Fibroblast of lung (primary cell): Measurements from ENCODE around the gene NXN. TPM values are rescaled to one million over a fixed set of nuclear protein-coding genes. Genes with fewer than 3 reads are reported as not detected.

Source experiments
- DNase-seq, 2 donors: peaks; one replicate each; pipeline versions ENCODE4 v3.0.0 to v3.0.0-alpha.2; 2010; ENCODE audit warnings: low read depth in 2 of 2
- H2AFZ ChIP-seq: 2 replicates; pipeline ENCODE4 v1.5.1; 2012; ENCODE audit warnings: low read length, control low read depth, inconsistent platforms
- H3K27ac ChIP-seq: 2 replicates; pipeline ENCODE4 v1.5.1; 2011; ENCODE audit warnings: low read length, control low read depth; ENCODE audit not compliant: insufficient read depth
- H3K27me3 ChIP-seq: 2 replicates; pipeline ENCODE4 v1.5.1; 2011; ENCODE audit warnings: mild to moderate bottlenecking, low read length; ENCODE audit not compliant: control insufficient read depth, insufficient read depth
- H3K36me3 ChIP-seq: 2 replicates; pipeline ENCODE4 v1.5.1; 2011; ENCODE audit warnings: low read length; ENCODE audit not compliant: control insufficient read depth, insufficient read depth
- H3K4me1 ChIP-seq: 2 replicates; pipeline ENCODE4 v1.5.1; 2011; ENCODE audit warnings: low read length; ENCODE audit not compliant: control insufficient read depth, insufficient read depth; ENCODE audit errors: extremely low read depth
- H3K4me2 ChIP-seq: 2 replicates; pipeline ENCODE4 v1.5.1; 2011; ENCODE audit warnings: low read length, control low read depth; ENCODE audit not compliant: insufficient read depth; ENCODE audit errors: extremely low read depth
- H3K4me3 ChIP-seq, 4 experiments: fragments of 200-600 bp in 1 of 4; sonication (generic) in 1 of 4; replicated peaks in 1 of 4; 2 replicates each; pipeline ENCODE4 v1.5.1; 2011 to 2016; ENCODE audit warnings: low read length in 4 of 4, low read depth in 3 of 4, mild to moderate bottlenecking in 3 of 4, control low read depth in 2 of 4, inconsistent platforms in 1 of 4, mixed read lengths in 1 of 4; ENCODE audit not compliant: insufficient read depth in 1 of 4; ENCODE audit errors: control extremely low read depth in 1 of 4
- H3K79me2 ChIP-seq: 2 replicates; pipeline ENCODE4 v1.5.1; 2012; ENCODE audit warnings: mild to moderate bottlenecking, low read length, inconsistent platforms; ENCODE audit not compliant: control insufficient read depth, insufficient read depth
- H3K9ac ChIP-seq: 2 replicates; pipeline ENCODE4 v1.5.1; 2011; ENCODE audit warnings: mild to moderate bottlenecking, low read length, control low read depth; ENCODE audit not compliant: insufficient read depth
- H3K9me3 ChIP-seq: 2 replicates; pipeline ENCODE4 v1.5.1; 2012; ENCODE audit warnings: low read depth, low read length; ENCODE audit not compliant: control insufficient read depth, insufficient read depth
- H4K20me1 ChIP-seq: 2 replicates; pipeline ENCODE4 v1.5.1; 2011; ENCODE audit warnings: low read length; ENCODE audit not compliant: control insufficient read depth, insufficient read depth; ENCODE audit errors: extremely low read depth
- CTCF ChIP-seq, 2 donors: IDR thresholded peaks in 1 of 2; conservative IDR thresholded peaks in 1 of 2; 1 replicate in 1 of 2; 2 replicates in 1 of 2; pipeline ENCODE4 v1.5.1; 2011 to 2012; ENCODE audit warnings: low read length in 2 of 2, control low read depth in 1 of 2, inconsistent platforms in 1 of 2, low read depth in 1 of 2, mild to moderate bottlenecking in 1 of 2
- EZH2 ChIP-seq: IDR thresholded peaks from 2 replicates; pipeline ENCODE4 v1.5.1; 2012; ENCODE audit warnings: low read length, control low read depth, mild to moderate bottlenecking; ENCODE audit errors: missing control alignments
- polyA plus RNA-seq, 2 donors: library from polyadenylated mRNA; depleted of rRNA in 1 of 2; stranded (reverse) in 1 of 2; unstranded in 1 of 2; fragments of >200 nt; gene quantifications; 2 replicates each; pipeline ENCODE4 v1.2.1, GENCODE V29; 2011 to 2012; ENCODE audit warnings: missing spikeins in 1 of 2
- total RNA-seq: library from RNA; depleted of rRNA; stranded (reverse); fragments of >200 nt; gene quantifications from 2 replicates; pipeline ENCODE4 v1.2.1, GENCODE V29; 2014

Gene NXN
- total and polyA plus RNA-seq, 2 donors (not counting 1 experiment from before 2014, with no cell fraction given) = 38.5 to 53.8 TPM

DNA sequence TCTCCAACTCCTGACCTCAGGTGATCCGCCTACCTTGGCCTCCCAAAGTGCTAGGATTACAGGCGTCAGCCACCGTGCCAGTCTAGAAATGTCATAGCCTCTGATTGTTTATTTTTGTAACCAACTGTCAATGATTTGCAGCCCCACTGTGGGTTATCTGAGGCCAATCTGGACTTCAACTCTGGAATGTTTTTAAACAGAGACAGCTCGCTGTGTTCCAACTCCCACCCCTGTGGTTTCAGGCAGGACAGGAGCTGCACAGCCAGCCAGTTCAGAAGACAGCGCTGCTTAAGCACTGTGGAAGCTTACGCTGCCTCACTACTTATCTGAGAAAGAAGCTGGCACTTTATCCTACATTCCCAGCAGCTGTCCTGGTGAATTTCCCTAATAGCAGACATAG is 177.9 kb downstream of the NXN start:
- peaks cover 6% of the 10 kb centered on the region for H3K36me3 ChIP-seq
- H3K4me3 ChIP-seq = no peak overlapping the region
- no peaks in the 10 kb centered on the region for H3K4me1 ChIP-seq
- no peak for TF ChIP-seq CTCF (conservative IDR thresholded peaks at IDR 0.05 in 1 of 2, IDR thresholded peaks at IDR 0.05 in 1 of 2; ENCODE audit: low read depth in 1 of 2, low read length in 2 of 2)
- no peak for TF ChIP-seq EZH2
- no peak overlapping the region for H3K4me2 ChIP-seq
- no peaks in the 10 kb centered on the region for H3K27me3 ChIP-seq
- no peak overlapping the region for H2AFZ ChIP-seq
- no peaks in the 10 kb centered on the region for H4K20me1 ChIP-seq
- DNase-seq = peak in 1 of 2 donors; percentile 62
- H3K9me3 ChIP-seq = no peaks in the 10 kb centered on the region
- H3K27ac ChIP-seq = no peak overlapping the region
- H3K79me2 ChIP-seq = no peaks in the 10 kb centered on the region
- H3K9ac ChIP-seq = no peak overlapping the region

- H3K36me3 ChIP-seq = peaks cover 6% of the 10 kb centered on the region
- H3K9ac ChIP-seq = no peak overlapping the region
- no peak for TF ChIP-seq CTCF (conservative IDR thresholded peaks at IDR 0.05 in 1 of 2, IDR thresholded peaks at IDR 0.05 in 1 of 2; ENCODE audit: low read depth in 1 of 2, low read length in 2 of 2)
- no peak for TF ChIP-seq EZH2
- no peaks in the 10 kb centered on the region for H3K4me1 ChIP-seq
- H3K4me2 ChIP-seq = no peak overlapping the region
- H4K20me1 ChIP-seq = no peaks in the 10 kb centered on the region
- no peak overlapping the region for H3K4me3 ChIP-seq
- no peak for DNase-seq
- no peak overlapping the region for H2AFZ ChIP-seq
- no peaks in the 10 kb centered on the region for H3K79me2 ChIP-seq
- no peaks in the 10 kb centered on the region for H3K27me3 ChIP-seq
- no peak overlapping the region for H3K27ac ChIP-seq
- no peaks in the 10 kb centered on the region for H3K9me3 ChIP-seq
These were observed 178.9 kb downstream of the NXN start for GRCh38 chr17:800446-801242.

DNA sequence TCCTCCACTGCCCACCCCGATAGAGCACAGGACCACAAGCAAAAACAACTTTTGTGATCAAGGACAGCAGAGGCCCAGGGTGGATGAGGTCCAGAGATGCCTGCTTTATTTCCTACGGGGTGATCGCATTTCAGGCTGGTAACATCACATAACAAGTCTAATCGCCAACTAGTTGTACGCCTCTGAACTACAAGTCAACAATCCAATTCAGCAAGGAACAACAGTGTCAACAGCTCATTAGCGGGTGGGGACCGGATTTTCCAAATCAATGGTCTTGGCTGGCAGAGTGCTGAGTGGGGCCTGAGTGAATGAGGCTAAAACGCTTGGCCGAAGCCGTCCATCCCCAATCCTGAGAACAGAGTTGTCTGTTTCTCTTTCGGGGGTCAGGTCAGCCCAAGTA is 180.3 kb downstream of the NXN start:
- peaks cover 6% of the 10 kb centered on the region for H3K36me3 ChIP-seq
- H3K27me3 ChIP-seq = no peaks in the 10 kb centered on the region
- no peak for DNase-seq
- no peaks in the 10 kb centered on the region for H4K20me1 ChIP-seq
- H3K4me1 ChIP-seq = peaks cover 3% of the 10 kb centered on the region
- no peaks in the 10 kb centered on the region for H3K9me3 ChIP-seq
- no peaks in the 10 kb centered on the region for H3K79me2 ChIP-seq
- H3K9ac ChIP-seq = no peak overlapping the region
- H2AFZ ChIP-seq = no peak overlapping the region
- TF ChIP-seq EZH2 (no peak), CTCF (conservative IDR thresholded peaks at IDR 0.05 in 1 of 2, IDR thresholded peaks at IDR 0.05 in 1 of 2; ENCODE audit: low read depth in 1 of 2, low read length in 2 of 2) (no peak)
- no peak overlapping the region for H3K4me2 ChIP-seq
- no peak overlapping the region for H3K4me3 ChIP-seq
- no peak overlapping the region for H3K27ac ChIP-seq
